GM21786 (cell line): ENCODE results near the gene SFT2D3.
A peak's percentile ranks its signal among the peaks of the same experiment; 100 is the strongest.

Experiments used
- ATAC-seq: cut with Tn5 transposase; IDR thresholded peaks from one replicate; pipeline ENCODE4 v1.9.1; 2021; ENCODE audit not compliant: unreplicated experiment

Gene SFT2D3

GRCh38 chr2:127739800-127740199, 38.5 kb downstream of the SFT2D3 start:
- no peak for ATAC-seq

- ATAC-seq: peak; percentile 44
These were observed 39.5 kb downstream of the SFT2D3 start for GRCh38 chr2:127740665-127741288.

- peak; percentile 52 for ATAC-seq
These were observed 42.3 kb downstream of the SFT2D3 start for GRCh38 chr2:127743477-127744026.

GRCh38 chr2:127747621-127748020, 46.3 kb downstream of the SFT2D3 start:
- no peak for ATAC-seq

- ATAC-seq: peak; percentile 98
These were observed 48.2 kb downstream of the SFT2D3 start for GRCh38 chr2:127749537-127749936.

GRCh38 chr2:127753374-127753773, 52.1 kb downstream of the SFT2D3 start:
- no peak for ATAC-seq

- no peak for ATAC-seq
These were observed 52.9 kb downstream of the SFT2D3 start for GRCh38 chr2:127754186-127754585.
